Thoracic aorta (tissue), 2 donors: ENCODE measurements around the gene TTC7B. TPM values are rescaled to one million over a fixed set of nuclear protein-coding genes. Genes with fewer than 3 reads are reported as not detected.

ENCODE experiments used
- ATAC-seq: fragments of 150-250 bp; one replicate; pipeline ENCODE4 v1.8.0; 2017; ENCODE audit warnings: low read depth; ENCODE audit not compliant: insufficient number of reproducible peaks, low FRiP score
- DNase-seq: peaks from one replicate; pipeline ENCODE4 v3.0.0-alpha.2; 2020; ENCODE audit warnings: low spot score
- H3K27ac ChIP-seq, 2 donors: fragments of 200-600 bp; sonication (generic); 1 replicate in 1 of 2; 2 replicates in 1 of 2; pipeline ENCODE4 v1.5.1; 2016; ENCODE audit warnings: mild to moderate bottlenecking in 2 of 2, moderate library complexity in 2 of 2
- H3K27me3 ChIP-seq: fragments of 200-600 bp; sonication (generic); replicated peaks from 2 replicates; pipeline ENCODE4 v1.6.0; 2016; ENCODE audit warnings: mild to moderate bottlenecking; ENCODE audit not compliant: insufficient read depth
- H3K36me3 ChIP-seq: fragments of 200-600 bp; sonication (generic); one replicate; pipeline ENCODE4 v1.5.1; 2016
- H3K4me1 ChIP-seq, 2 donors: fragments of 200-600 bp; sonication (generic); 1 replicate in 1 of 2; 2 replicates in 1 of 2; pipeline versions ENCODE4 v1.5.1 to v1.6.0; 2016; ENCODE audit warnings: low read depth in 2 of 2, mild to moderate bottlenecking in 1 of 2; ENCODE audit not compliant: control insufficient read depth in 1 of 2
- H3K4me3 ChIP-seq: fragments of 200-600 bp; sonication (generic); 2 replicates; pipeline ENCODE4 v1.5.1; 2016; ENCODE audit warnings: mild to moderate bottlenecking
- H3K9me3 ChIP-seq: fragments of 200-600 bp; sonication (generic); 2 replicates; pipeline ENCODE4 v1.5.1; 2016
- CTCF ChIP-seq: fragments of 200-600 bp; sonication (generic); IDR thresholded peaks from one replicate; pipeline ENCODE4 v1.5.1; 2019; ENCODE audit warnings: antibody characterized with exemption
- total RNA-seq, 2 donors: library from RNA; depleted of rRNA; stranded (reverse); fragments of >200 nt; gene quantifications; one replicate each; pipeline versions ENCODE4 v1.1.0 to v1.2.3, GENCODE V29; 2016

TTC7B gene
- total RNA-seq, 2 donors from 2014 or later = 38.9 to 56.3 TPM

GRCh38 chr14:90814806-90815571, 1.2 kb downstream of the TTC7B start:
- no peak for DNase-seq
- peak overlapping the region; percentile 85 for H3K4me3 ChIP-seq
- no peaks in the 10 kb centered on the region for H3K27me3 ChIP-seq
- ATAC-seq = no peak
- no peaks in the 10 kb centered on the region for H3K36me3 ChIP-seq
- H3K27ac ChIP-seq = no peak overlapping the region
- H3K4me1 ChIP-seq = peaks cover 3 to 24% of the 10 kb centered on the region in 2 donors
- no peaks in the 10 kb centered on the region for H3K9me3 ChIP-seq
- TF ChIP-seq CTCF = no peak

GRCh38 chr14:90813442-90813841, 2.8 kb downstream of the TTC7B start:
- H3K4me3 ChIP-seq = no peak overlapping the region
- ATAC-seq (no peak), DNase-seq (no peak)
- no peaks in the 10 kb centered on the region for H3K27me3 ChIP-seq
- no peaks in the 10 kb centered on the region for H3K36me3 ChIP-seq
- H3K4me1 ChIP-seq = peaks cover 3 to 30% of the 10 kb centered on the region in 2 donors
- no peak for TF ChIP-seq CTCF
- no peaks in the 10 kb centered on the region for H3K9me3 ChIP-seq
- H3K27ac ChIP-seq = no peak overlapping the region

- no peak for DNase-seq
- no peak overlapping the region for H3K4me3 ChIP-seq
- no peak overlapping the region for H3K27ac ChIP-seq
- H3K27me3 ChIP-seq = no peaks in the 10 kb centered on the region
- H3K36me3 ChIP-seq = no peaks in the 10 kb centered on the region
- H3K9me3 ChIP-seq = no peaks in the 10 kb centered on the region
- peaks cover 3 to 41% of the 10 kb centered on the region in 2 donors for H3K4me1 ChIP-seq
- no peak for ATAC-seq
- no peak for TF ChIP-seq CTCF
These were observed 4.1 kb downstream of the TTC7B start for GRCh38 chr14:90812109-90812508.

- DNase-seq (no peak), ATAC-seq (no peak)
- H3K36me3 ChIP-seq = no peaks in the 10 kb centered on the region
- H3K9me3 ChIP-seq = no peaks in the 10 kb centered on the region
- H3K4me1 ChIP-seq = peaks cover 3 to 46% of the 10 kb centered on the region in 2 donors
- no peak for TF ChIP-seq CTCF
- no peak overlapping the region for H3K27ac ChIP-seq
- no peaks in the 10 kb centered on the region for H3K27me3 ChIP-seq
- no peak overlapping the region for H3K4me3 ChIP-seq
These were observed 4.6 kb downstream of the TTC7B start for GRCh38 chr14:90811641-90812040.

GRCh38 chr14:90810806-90811205, 5.4 kb downstream of the TTC7B start:
- Histone ChIP-seq H3K4me1 (peaks cover 3 to 51% of the 10 kb centered on the region in 2 donors), H3K36me3 (no peaks in the 10 kb centered on the region), H3K27me3 (no peaks in the 10 kb centered on the region), H3K9me3 (no peaks in the 10 kb centered on the region), H3K27ac (no peak overlapping the region), H3K4me3 (no peak overlapping the region)
- ATAC-seq (no peak), DNase-seq (no peak)
- no peak for TF ChIP-seq CTCF
